ENCODE results near the gene INA. TPM values are rescaled to one million over a fixed set of nuclear protein-coding genes. Genes with fewer than 3 reads are reported as not detected.

The INA gene
- total RNA-seq, 1 experiment from 2014 or later, result 14.0 TPM

GRCh38 chr10:103262229-103262628, 14.7 kb upstream of the INA start:
- Histone ChIP-seq H3K4ac (ENCODE audit: low read depth, low read length) (no peak overlapping the region), H3K4me1 (ENCODE audit: insufficient read depth, low read length) (no peaks in the 10 kb centered on the region), H4K5ac (ENCODE audit: insufficient read length, low read depth, low read length) (no peak overlapping the region), H3K27ac (ENCODE audit: insufficient read length, low read depth, low read length) (no peak overlapping the region), H4K91ac (ENCODE audit: insufficient read length, low read depth, low read length) (no peak overlapping the region), H4K8ac (replicated peaks; ENCODE audit: insufficient read length, low read depth, low read length) (no peak overlapping the region), H2BK120ac (ENCODE audit: low read depth, low read length, poor library complexity, severe bottlenecking) (no peak overlapping the region), H3K23me2 (ENCODE audit: insufficient read length, low read depth, low read length, poor library complexity, severe bottlenecking) (no peaks in the 10 kb centered on the region), H3K9ac (ENCODE audit: extremely low read depth, insufficient read length, low read length) (no peak overlapping the region), H3K56ac (ENCODE audit: insufficient read length, low read depth, low read length) (no peak overlapping the region), H3K9me3 (ENCODE audit: control insufficient read depth, low read depth, low read length) (peaks cover 6% of the 10 kb centered on the region), H2BK12ac (ENCODE audit: insufficient read length, low read depth, low read length) (no peak overlapping the region), H2BK20ac (ENCODE audit: low read depth, low read length, poor library complexity, severe bottlenecking) (no peak overlapping the region), H2BK5ac (ENCODE audit: insufficient read length, low read length) (no peak overlapping the region), H3K4me2 (ENCODE audit: insufficient read depth, insufficient read length, low read length) (no peak overlapping the region), H3K79me2 (ENCODE audit: insufficient read depth, low read length) (no peaks in the 10 kb centered on the region), H3T11ph (ENCODE audit: low read length) (no peak overlapping the region), H2AFZ (ENCODE audit: low read length) (no peak overlapping the region), H3K23ac (ENCODE audit: insufficient read length, low read depth, low read length) (no peak overlapping the region), H2AK5ac (ENCODE audit: insufficient read length, low read length) (no peak overlapping the region), H3K18ac (ENCODE audit: insufficient read length, low read depth, low read length) (no peak overlapping the region), H3K79me1 (ENCODE audit: insufficient read depth, low read depth, low read length, poor library complexity, severe bottlenecking) (no peaks in the 10 kb centered on the region), H3K27me3 (ENCODE audit: insufficient read depth, low read length) (no peaks in the 10 kb centered on the region), H2BK15ac (ENCODE audit: low read depth, low read length) (no peak overlapping the region), H4K20me1 (ENCODE audit: control insufficient read depth, insufficient read depth, insufficient read length) (no peaks in the 10 kb centered on the region), H3K14ac (ENCODE audit: insufficient read depth, low read length) (no peak overlapping the region)
- DNase-seq, result no peak
- Mint-ChIP-seq H3K9me3 (peaks cover 26 to 28% of the 10 kb centered on the region in 2 experiments), H3K36me3 (ENCODE audit: insufficient read depth in 1 of 3, low read depth in 3 of 3) (peaks cover 7 to 14% (median 14%) of the 10 kb centered on the region in 3 experiments; a peak in 6 of 7 replicates), H3K4me1 (no peaks in the 10 kb centered on the region), H3K4me3 (no peak overlapping the region), H3K27ac (no peak overlapping the region), H3K27me3 (ENCODE audit: low read depth) (peaks cover 22% of the 10 kb centered on the region)
- no peak for TF ChIP-seq CTCF (conservative IDR thresholded peaks at IDR 0.05)
- no CpG with 5 or more reads among the region's 3 CpGs for WGBS (ENCODE audit: extremely low coverage, insufficient read length, low lambda C conversion rate)
